Stimulated activated CD4-positive, alpha-beta T cell treated with anti-CD3 and anti-CD28 coated beads, TNF-alpha, amount 100 ng/mL, for 1 hour (primary cell): ENCODE data around the gene CBX5.
"Not testable (repeated sequence)": the region's sequence is repeated elsewhere in the genome, so short reads cannot be mapped to it uniquely, and the experiment has no call there.

Source experiments
- DNase-seq, 3 donors: peaks; one replicate each; pipeline ENCODE4 v3.0.0-alpha.2; 2020; ENCODE audit warnings: low read depth in 3 of 3, low spot score in 1 of 3

The CBX5 gene

DNA sequence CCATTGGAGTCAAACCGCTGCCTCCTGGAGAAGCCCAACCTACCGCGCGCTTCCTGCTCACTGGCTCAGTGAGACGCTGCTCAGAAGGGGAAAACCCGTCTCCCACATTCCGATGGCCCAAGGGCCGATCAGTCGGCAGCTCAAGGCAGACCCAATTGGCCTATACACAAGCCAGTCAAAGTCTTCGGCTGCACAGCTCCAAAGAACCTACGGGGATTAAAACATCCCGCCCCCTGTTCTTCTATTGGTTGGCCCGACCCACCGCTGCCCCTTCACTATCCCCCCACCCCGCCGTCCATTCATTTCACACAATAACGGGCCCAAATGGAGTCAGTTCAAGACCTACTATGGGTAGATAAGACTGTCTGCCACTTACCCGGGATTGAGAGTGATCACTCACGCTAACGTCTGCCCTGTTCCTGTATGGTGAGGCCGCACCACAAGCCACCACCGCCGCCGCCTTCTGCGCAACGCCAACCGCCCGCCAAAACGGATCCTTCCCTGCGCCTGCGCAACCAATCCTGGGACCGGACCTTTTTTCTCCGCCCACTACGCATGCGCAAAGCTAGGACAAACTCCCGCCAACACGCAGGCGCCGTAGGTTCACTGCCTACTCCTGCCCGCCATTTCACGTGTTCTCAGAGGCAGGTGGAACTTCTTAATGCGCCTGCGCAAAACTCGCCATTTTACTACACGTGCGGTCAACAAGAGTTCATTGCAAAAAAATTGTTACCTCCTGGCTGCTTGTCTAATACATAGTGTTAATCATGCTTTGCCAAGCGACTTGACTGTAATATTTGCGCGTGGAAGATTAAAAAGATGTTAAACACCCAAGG, at the start of gene CBX5:
TSS of gene CBX5 (minus strand) at position 491 of the 836 bp plus-strand sequence. CDS start 22,472 bp downstream, outside the sequence.
- peak; percentile 96 to 100 (median 99) for DNase-seq

GRCh38 chr12:54328595-54329337, 48.8 kb upstream of the CBX5 start:
- DNase-seq = no peak

DNA sequence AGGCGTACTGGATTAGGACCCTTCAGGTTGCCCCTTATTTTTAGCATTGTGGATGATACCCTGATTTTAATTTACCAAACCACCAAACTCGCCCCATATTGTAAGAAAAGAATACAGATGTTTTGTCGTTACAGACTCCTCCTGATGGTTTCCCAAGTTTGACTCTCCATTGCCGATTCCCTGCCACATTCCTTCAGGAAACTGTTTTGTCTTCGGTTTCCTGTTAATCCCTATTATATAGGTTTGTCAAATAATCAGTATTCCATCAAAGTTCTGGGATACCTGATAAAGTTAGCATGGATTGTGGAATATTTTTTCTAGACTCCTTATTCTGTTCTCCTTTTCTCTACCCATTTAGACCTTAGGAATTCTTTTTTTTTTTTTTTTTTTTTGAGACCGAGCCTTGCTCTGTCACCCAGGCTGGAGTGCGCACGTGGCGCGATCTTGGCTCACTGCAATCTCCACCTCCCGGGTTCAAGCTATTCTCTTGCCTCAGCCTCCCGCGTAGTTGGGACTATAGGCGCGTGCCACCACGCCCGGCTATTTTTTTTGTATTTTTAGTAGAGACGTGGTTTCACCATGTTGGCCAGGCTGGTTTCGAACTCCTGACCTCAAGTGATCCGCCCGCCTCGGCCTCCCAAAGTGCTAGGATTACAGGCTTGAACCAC, 45.7 kb upstream of the CBX5 start:
- not testable (repeated sequence) for DNase-seq

GRCh38 chr12:54324617-54325441, 44.9 kb upstream of the CBX5 start, which contains the start of gene COPZ1:
Gene COPZ1, plus strand, starts transcription at chr12:54325131. Its CDS starts 33 bp downstream, at chr12:54325164.
- DNase-seq = peak; percentile 73 to 82 (median 81)

DNA sequence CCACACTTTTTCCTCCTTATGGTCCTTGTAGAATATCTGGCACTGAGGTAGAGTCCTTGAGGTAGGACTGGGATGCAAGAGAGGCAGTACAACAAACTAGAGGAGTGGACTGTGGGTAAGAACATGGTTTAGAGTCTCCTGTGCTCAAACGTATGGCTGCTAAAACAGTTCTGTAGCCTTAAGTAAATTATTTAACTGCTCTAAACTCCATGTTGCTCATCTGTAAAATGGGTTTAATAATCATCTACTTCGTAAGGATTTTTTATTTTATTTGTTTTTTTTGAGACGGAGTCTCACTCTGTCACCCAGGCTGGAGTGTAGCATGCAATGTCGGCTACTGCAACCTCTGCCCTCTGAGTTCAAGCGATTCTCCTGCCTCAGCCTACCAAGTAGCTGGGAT, 41.4 kb upstream of the CBX5 start:
- DNase-seq = no peak

DNA sequence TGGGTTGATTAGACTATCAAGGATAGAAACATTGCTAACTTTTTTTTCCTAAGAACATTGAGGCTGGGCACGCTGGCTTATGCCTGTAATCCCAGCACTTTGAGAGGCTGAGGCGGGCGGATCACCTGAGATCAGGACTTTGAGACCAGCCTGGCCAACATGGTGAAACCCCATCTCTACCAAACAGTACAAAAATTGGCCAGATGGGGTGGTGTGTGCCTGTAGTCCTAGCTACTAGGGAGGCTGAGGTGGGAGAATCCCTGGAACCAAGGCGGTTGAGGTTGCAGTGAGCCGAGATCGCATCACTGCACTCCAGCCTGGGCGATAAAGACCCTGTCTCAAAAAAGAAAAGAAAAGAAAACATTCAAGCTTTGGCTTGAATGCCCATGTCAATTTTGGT, 32.4 kb upstream of the CBX5 start:
- DNase-seq = not testable (repeated sequence)

- no peak for DNase-seq
These were observed 31.1 kb upstream of the CBX5 start for GRCh38 chr12:54311051-54311450.

DNA sequence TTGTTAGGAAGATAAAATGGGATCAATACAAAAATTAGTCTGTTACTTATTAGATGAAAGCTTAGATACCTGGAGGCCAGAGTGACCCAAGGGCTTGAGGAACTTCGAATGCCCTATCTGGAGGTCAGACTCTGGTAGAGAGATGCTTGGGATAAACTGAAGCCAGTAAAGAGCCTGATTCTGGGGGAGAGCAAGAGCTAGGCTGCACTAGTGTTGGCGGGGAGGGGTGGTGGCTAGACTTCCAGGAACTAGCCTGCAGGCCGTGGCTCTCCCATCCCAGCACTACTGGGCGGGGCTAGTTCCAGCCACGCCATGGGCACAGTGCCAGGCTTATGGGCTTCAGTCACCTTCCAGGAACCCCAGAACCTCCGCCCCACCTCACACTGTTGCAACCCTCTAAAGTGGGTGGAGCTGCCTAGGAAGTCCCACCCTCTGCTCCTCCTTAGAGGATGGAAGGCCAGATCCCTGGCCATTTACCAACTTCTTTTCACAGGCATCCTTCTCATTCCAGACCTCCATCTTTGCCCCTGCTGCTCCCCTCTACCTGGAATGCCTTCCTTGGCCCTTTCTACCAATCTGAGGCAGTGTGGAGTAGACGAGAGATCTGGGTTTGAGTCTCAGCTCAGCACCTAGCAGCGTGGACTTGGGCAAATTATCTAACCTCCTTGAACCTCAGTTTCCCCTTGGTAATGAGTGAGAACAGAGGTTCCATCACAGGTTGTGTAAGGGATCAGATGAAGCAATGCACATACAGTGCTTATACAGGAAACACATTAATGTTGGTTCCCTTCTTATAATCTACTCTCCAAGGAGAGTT, 27.2 kb upstream of the CBX5 start:
- no peak for DNase-seq

DNA sequence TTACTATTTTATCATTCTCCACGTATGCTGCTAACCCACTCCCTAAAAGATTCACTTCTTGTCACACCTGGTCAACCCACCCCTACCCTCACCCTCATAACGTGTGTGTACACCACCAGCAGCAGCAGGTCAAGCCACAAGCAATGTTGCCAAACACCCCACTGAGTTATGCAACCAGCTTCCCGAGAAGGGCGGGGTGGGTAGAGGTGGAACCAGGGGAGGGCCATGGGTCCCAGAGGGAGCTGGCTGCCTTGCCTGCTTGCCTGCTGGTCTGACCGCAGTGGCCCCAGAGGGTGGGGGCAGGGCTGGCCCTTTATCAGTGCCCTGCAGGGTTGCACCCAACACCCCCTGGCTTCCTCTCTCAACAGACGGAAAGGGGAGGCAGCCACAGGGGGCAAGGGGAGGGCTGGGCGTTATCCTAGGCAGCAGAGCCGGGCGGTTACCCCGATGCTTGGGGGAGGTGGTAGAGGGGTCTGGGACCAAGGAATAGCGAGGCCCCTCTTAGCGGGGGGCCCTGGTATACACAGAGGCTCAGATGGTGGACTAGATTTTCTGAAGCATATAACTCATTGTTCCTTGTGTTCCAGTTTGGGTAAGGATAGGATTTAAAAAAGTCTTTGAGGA, 24.4 kb upstream of the CBX5 start:
- no peak for DNase-seq

- no peak for DNase-seq
These were observed 23.7 kb upstream of the CBX5 start for GRCh38 chr12:54303640-54304039.

- no peak for DNase-seq
These were observed 21.6 kb upstream of the CBX5 start for GRCh38 chr12:54301428-54302048.

GRCh38 chr12:54300732-54301427, 21.0 kb upstream of the CBX5 start, which contains the start of gene NFE2:
Gene NFE2, minus strand, starts transcription at chr12:54301015. Its CDS starts 5,767 bp downstream, at chr12:54295248.
- DNase-seq = no peak

- DNase-seq = no peak
These were observed 20.4 kb upstream of the CBX5 start for GRCh38 chr12:54300225-54300731.

- DNase-seq = no peak
These were observed 19.7 kb upstream of the CBX5 start for GRCh38 chr12:54299515-54300224.

GRCh38 chr12:54298904-54299303, 19.0 kb upstream of the CBX5 start:
- DNase-seq = no peak

- no peak for DNase-seq
These were observed 16.6 kb upstream of the CBX5 start for GRCh38 chr12:54296393-54297099.
